HG03378 (cell line): Measurements from ENCODE around the gene HS3ST1.
"Not testable (repeated sequence)": the region's sequence is repeated elsewhere in the genome, so short reads cannot be mapped to it uniquely, and the experiment has no call there.

Experiments used
- ATAC-seq: cut with Tn5 transposase; IDR thresholded peaks from one replicate; pipeline ENCODE4 v1.9.1; 2021; ENCODE audit warnings: mild to moderate bottlenecking, moderate library complexity; ENCODE audit not compliant: unreplicated experiment

The HS3ST1 gene

DNA sequence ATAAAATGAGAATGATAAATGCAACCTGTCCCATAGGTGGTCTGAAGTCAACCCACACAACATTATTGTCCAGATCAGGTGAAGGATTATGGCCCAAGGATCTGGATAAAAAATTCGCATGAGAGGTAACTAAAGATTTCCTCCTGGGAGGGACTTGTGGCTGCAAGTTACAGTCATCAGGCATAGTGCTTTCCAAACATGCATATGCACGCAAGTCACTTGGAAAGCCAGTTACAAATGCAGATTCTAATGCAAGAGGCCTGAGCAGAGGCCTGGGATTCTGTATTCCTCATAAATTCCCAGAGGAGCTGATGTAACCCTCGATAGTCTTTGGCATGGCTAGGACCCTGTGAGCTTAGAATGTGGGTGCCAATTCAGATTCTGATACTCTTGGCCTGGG lies 21.1 kb downstream of the HS3ST1 start:
- ATAC-seq: no peak

- ATAC-seq: no peak
Observed at GRCh38 chr4:11404431-11404830, 24.3 kb downstream of the HS3ST1 start.

DNA sequence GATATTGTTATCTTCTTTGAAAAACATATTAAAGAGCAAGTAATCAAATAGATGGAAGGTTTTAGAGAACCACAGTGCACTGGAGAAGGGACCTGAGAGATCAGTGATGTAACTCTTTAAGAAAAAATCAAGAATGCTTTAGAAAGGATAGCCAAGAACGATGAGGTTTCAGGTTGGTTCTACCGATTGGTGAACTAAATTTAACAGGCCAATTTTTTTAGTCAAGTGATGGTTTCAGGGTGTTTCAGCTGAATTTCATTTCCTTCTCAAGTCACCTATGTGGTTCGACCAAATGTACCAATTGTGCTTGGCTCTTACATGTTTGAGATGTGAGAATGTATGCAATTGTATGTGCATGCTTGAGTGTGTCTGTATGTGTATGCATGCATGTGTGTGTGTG lies 26.5 kb downstream of the HS3ST1 start:
- peak; percentile 45 for ATAC-seq

GRCh38 chr4:11399461-11399971 lies 29.2 kb downstream of the HS3ST1 start:
- no peak for ATAC-seq

- peak; percentile 65 for ATAC-seq
Observed at GRCh38 chr4:11397819-11398610, 30.7 kb downstream of the HS3ST1 start.

GRCh38 chr4:11397146-11397545 lies 31.5 kb downstream of the HS3ST1 start:
- ATAC-seq: no peak

DNA sequence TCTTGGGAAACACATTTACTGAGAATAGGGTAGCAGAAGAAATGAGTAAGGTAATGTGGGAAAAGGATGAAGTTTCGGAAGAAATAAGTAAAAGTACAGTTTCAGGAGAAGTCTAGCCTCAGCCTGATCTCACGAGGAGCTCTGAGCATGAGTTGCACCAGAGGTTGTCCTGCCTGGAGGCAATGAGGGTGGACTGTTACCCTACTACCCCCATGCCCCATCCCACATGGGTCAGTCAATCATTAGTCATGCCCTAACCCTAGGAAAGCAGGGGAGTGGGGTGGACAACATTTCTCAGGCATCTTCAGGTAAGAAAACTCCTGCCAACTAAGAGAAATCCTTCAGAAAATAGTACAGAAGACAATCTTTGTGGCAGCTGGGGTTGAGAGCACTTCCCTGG lies 35.1 kb downstream of the HS3ST1 start:
- no peak for ATAC-seq

GRCh38 chr4:11384072-11384471 lies 44.6 kb downstream of the HS3ST1 start:
- not testable (repeated sequence) for ATAC-seq

DNA sequence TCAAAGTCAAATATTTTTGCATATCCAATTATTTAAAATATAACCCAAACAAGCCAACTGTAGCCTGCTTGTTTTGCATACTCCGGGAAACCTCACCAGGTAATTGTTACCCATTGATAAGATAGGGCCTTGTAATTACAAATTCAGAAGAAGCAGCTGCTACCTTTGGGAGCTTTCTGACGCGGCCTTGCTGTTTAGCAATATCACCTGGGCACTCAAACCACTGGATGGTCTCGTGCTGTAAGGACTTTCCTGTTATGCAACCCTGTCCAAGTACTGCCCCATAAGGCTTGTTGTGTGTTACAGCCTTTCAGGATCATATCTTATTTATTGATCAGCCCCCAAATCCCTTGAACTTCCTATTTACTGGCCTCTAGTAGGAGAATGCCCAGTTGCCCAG lies 52.1 kb downstream of the HS3ST1 start:
- ATAC-seq: no peak

DNA sequence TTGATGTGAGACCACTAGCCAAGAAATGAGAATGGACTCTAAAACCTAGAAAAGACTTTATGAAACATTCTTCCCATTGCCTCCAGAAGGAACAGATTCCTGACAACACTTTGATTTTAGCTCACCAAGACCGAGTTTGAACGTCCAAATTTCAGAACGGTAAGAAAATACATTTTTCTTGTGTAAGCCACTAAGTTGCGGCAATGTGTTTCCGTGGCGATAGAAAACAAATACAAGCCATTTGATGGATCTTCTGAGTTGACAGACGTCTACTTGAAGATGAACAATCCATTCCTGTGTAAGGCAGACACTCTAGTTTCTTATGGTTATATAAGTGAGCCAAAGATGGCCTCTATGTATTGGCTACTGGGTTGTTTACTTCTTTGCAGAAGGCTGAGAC lies 52.5 kb downstream of the HS3ST1 start:
- ATAC-seq: no peak

GRCh38 chr4:11368701-11369115 lies 60.0 kb downstream of the HS3ST1 start:
- ATAC-seq: no peak

GRCh38 chr4:11367371-11367770 lies 61.3 kb downstream of the HS3ST1 start:
- no peak for ATAC-seq

GRCh38 chr4:11366859-11367258 lies 61.8 kb downstream of the HS3ST1 start:
- ATAC-seq: no peak

DNA sequence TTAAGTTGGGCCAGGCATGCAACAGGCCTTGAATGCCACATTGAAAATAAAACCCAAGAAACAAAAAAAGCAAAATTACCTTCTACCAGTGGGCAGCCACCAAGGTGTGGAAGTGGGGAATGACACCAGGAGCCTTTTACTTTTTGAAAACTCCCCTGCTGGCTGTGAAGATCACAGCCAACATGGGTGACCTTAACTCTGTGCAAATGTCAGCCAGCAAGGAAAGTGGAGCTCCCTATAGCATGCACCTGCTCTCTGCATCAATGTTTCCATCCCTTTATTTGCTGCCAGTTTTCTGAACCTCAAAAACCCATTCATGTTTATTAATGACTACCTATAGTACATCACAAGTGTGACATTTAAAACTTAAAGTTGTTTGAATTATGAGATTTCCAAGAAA lies 63.7 kb downstream of the HS3ST1 start:
- ATAC-seq: no peak

DNA sequence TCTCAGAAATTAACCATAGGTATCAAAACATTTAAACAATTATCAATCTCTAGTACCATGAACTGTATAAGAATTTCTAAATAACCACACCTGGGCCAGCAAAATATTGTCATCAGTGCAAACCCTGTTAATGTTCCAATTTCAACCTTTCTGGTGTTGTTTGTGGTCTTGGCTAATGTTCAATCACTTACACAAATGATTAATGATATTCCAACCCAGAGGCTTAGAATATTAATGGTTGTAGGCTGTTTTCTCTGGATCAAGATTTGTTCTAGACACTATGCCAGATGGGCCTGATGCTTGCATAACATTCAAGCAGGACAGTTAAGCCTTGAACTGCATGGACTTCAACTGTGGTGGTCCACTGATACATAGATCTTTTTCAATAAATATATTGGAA lies 69.1 kb downstream of the HS3ST1 start:
- ATAC-seq: no peak

DNA sequence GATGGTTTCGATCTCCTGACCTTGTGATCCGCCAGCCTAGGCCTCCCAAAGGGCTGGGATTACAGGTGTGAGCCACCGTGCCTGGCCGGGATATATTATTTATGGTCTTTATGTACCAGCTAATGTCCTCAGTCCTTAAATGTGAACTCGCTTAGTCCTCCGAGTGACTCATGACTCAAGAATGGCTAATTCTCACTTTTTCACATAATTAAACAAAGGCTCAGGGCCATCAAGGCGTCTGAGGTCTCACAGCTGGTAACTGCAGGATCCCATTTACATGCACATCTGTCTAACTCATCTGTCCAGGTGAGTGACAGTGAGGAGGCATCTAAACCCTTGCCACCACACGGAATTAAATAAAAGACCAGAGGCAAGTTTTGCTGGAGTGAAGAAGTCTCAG lies 73.5 kb downstream of the HS3ST1 start:
- ATAC-seq: no peak

GRCh38 chr4:11354531-11354930 lies 74.2 kb downstream of the HS3ST1 start:
- ATAC-seq: no peak

DNA sequence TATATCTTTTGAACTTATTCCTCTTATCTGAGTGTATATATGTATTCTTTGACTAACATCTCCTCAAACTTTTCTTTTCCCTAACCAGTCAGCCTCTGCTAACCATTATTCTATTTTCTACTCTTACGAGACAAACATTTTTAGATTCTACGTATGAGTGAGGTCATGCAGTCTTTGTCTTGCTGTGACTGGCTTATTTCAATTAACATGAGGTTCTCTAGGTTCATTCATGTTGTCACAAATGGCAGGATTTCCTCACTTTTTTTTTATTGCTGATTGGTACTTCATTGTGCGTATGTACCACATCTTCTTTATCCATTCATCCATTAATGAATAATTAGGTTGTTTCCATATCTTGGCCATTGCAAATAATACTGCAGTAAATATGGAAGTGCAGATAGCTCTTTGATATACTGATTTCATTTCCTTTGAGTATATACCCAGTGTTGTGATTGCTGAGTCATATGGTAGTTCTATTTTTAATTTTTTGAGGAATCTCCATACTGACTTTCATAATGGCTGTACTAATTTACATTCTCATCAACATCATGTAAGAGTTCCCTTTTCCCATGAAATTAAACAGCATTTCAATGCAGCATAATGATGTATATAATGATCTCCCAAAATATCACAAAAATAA lies 80.1 kb downstream of the HS3ST1 start:
- no peak for ATAC-seq

GRCh38 chr4:11344916-11345315 lies 83.8 kb downstream of the HS3ST1 start:
- ATAC-seq: no peak

GRCh38 chr4:11343536-11343935 lies 85.2 kb downstream of the HS3ST1 start:
- ATAC-seq: no peak
